BE2C (cell line): Measurements from ENCODE around the gene SRGAP3.

Experiments used
- DNase-seq: peaks from one replicate; pipeline ENCODE4 v3.0.0-alpha.2; 2020
- H3K27me3 ChIP-seq: fragments of 250-450 bp; sonication (Bioruptor Pico); 2 replicates; pipeline ENCODE4 v1.5.1; 2020; ENCODE audit warnings: mild to moderate bottlenecking
- H3K36me3 ChIP-seq: fragments of 250-450 bp; sonication (Bioruptor Pico); 2 replicates; pipeline ENCODE4 v1.5.1; 2020; ENCODE audit warnings: mild to moderate bottlenecking
- H3K4me1 ChIP-seq: fragments of 250-450 bp; sonication (Bioruptor Pico); 2 replicates; pipeline ENCODE4 v1.5.1; 2020
- H3K4me3 ChIP-seq: 2 replicates; pipeline ENCODE4 v1.5.1; 2011; ENCODE audit warnings: low read depth, low read length
- H3K9me3 ChIP-seq: fragments of 250-450 bp; sonication (Bioruptor Pico); 2 replicates; pipeline ENCODE4 v1.5.1; 2020
- TF ChIP-seq, protein P1 (sequence below): IDR thresholded peaks from 2 replicates; pipeline ENCODE4 v1.5.1; 2012; ENCODE audit warnings: mild to moderate bottlenecking, low read depth, low read length

Gene SRGAP3

DNA sequence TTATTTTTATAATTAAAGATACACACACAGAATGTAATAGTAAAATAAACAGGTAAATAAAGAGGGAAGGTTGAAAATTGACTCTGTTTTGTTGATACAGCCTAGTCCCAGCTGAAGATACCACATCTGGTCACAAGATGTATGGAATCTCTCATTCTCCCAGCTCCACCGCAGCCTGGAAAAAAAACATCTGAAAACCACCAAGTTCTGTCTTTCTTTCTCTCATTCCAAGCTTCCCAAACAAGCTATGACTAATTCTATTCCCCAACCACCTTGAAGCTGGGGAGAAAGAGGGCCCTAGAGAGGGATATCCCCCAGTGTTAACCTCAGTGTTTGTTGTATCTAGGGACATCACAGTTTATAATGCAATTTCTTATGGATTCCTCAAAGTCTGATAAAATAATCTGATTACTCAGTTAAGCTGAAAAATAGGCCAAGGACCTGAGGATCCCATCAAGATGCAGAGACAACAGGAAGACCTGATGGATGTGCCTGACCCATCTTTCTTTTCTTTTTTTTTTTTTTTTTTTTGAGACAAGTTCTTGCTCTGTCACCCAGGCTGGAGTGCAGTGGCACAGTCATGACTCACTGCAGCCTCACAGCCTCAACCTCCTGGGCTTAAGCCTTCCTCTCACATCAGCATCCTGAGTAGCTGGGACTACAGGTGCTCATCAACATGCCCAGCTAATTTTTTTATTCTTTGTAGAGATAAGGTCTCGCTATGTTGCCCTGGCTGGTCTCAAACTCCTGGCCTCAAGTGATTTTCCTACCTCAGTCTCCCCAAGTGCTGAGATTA is 38.1 kb downstream of the SRGAP3 start:
- H3K27me3 ChIP-seq, result no peaks in the 10 kb centered on the region

DNA sequence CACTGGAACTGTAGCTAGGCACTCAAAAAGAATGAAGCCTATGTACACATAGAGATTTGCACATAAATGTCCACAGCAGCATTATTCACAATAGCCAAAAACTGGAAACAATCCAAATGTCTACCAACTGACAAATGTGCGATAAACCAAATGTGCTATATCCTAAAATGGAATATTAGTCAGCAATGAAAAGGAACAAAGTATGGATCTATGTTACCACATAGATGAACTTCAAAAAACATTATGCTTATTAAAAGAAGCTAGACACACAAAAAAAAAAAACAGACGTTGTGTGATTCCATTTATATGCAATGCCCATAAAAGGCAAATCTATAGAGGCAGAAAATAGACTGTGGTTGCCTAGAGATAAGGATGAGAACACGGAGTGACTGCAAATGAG is 39.7 kb downstream of the SRGAP3 start:
- TF ChIP-seq, protein P1, sequence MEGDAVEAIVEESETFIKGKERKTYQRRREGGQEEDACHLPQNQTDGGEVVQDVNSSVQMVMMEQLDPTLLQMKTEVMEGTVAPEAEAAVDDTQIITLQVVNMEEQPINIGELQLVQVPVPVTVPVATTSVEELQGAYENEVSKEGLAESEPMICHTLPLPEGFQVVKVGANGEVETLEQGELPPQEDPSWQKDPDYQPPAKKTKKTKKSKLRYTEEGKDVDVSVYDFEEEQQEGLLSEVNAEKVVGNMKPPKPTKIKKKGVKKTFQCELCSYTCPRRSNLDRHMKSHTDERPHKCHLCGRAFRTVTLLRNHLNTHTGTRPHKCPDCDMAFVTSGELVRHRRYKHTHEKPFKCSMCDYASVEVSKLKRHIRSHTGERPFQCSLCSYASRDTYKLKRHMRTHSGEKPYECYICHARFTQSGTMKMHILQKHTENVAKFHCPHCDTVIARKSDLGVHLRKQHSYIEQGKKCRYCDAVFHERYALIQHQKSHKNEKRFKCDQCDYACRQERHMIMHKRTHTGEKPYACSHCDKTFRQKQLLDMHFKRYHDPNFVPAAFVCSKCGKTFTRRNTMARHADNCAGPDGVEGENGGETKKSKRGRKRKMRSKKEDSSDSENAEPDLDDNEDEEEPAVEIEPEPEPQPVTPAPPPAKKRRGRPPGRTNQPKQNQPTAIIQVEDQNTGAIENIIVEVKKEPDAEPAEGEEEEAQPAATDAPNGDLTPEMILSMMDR, result no peak
- Histone ChIP-seq H3K27me3 (no peaks in the 10 kb centered on the region), H3K9me3 (no peaks in the 10 kb centered on the region), H3K4me3 (no peak overlapping the region), H3K36me3 (no peaks in the 10 kb centered on the region), H3K4me1 (no peaks in the 10 kb centered on the region)
- no peak for DNase-seq

More for the DNA sequence above, 38.1 kb downstream of the SRGAP3 start:
- TF ChIP-seq, protein P1, result no peak
- Histone ChIP-seq H3K4me1 (no peaks in the 10 kb centered on the region), H3K4me3 (no peak overlapping the region), H3K9me3 (no peaks in the 10 kb centered on the region), H3K36me3 (no peaks in the 10 kb centered on the region)
- DNase-seq, result no peak

DNA sequence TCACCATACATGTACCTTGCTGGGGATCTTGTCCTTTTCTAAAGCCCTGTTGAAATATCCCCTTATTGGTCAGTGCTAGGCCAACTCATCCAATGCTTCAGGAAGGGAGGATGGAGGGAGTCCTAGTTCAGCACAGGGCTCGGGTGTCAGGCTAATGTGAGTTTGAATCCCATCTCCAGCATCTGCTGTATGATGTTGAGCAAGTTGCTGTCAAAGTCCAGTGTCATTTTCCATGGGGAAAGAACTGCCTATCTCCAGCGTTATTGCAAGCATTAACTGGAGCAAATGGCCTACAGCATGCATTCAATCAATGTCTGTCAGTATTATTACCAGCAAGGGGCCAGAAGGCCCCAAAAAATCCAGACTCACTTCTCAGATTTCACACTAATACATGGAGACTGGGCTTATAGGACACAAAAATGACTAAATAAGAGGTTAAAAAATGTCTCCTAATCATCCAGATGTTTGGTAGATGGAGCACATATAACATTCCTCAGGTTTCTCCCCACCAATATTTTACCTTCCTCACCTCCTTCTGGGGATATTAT is 40.8 kb downstream of the SRGAP3 start:
- Histone ChIP-seq H3K4me3 (no peak overlapping the region), H3K9me3 (no peaks in the 10 kb centered on the region), H3K27me3 (no peaks in the 10 kb centered on the region), H3K36me3 (no peaks in the 10 kb centered on the region), H3K4me1 (peaks cover 4% of the 10 kb centered on the region)
- DNase-seq, result no peak
- TF ChIP-seq, protein P1, result no peak

DNA sequence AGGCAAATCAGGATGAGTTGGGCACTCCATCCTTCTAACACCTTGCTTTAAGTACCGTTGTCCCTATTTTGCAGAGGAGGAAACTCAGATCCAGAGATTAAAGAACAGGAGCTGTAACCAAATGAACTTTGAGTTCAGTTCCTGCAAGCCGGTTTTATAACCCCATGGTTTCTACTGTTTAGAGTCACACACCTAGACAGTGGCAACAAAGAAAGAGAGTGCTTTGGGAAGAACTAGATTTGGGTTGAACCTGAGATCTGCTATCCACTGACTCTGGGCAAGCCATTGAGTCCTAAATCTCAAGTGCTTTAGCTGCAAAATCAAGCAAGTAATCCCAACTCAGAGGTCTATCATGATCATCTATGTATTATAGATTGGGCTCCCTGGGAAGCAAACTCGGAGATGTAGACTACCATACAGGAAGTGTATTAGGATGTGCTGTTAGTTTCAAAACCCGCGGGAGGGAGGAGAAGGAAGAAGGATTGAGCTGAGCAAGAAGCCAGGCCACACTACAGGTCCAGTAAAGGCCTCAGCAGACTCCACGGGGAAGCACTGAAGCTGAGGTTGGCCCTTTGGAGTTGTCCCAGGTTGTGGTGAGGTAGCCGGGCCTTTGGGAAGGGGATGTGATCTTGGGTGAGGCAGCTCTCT is 42.2 kb downstream of the SRGAP3 start:
- Histone ChIP-seq H3K4me1 (peaks cover 4% of the 10 kb centered on the region), H3K27me3 (no peaks in the 10 kb centered on the region), H3K4me3 (no peak overlapping the region), H3K36me3 (no peaks in the 10 kb centered on the region), H3K9me3 (no peaks in the 10 kb centered on the region)
- TF ChIP-seq, protein P1, result no peak
- DNase-seq, result no peak

DNA sequence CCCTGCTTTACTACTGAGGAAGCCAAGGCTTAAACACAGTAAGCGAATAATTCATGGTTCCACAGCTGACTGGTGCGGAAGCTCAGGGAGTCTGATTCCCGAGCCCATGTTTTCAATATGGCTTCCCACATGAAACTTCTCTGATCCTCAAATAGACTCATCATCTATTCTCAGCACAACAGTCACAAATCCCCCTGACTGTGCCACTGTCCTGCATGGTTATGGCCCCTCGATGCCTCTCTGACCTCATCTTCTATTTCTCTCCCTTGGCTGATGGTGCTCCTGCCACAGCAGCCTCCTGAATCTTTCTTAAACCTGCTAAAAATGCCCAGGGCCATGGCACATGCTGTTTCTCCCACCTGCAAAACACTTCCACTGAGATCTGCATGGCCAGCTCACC is 43.2 kb downstream of the SRGAP3 start:
- no peaks in the 10 kb centered on the region for H3K27me3 ChIP-seq
- H3K36me3 ChIP-seq, result no peaks in the 10 kb centered on the region
- no peak for DNase-seq
- no peak overlapping the region for H3K4me3 ChIP-seq
- H3K9me3 ChIP-seq, result no peaks in the 10 kb centered on the region
- TF ChIP-seq, protein P1, result no peak
- H3K4me1 ChIP-seq, result peaks cover 4% of the 10 kb centered on the region
